GM04504 (cell line): Measurements from ENCODE around the gene RAB3GAP2.
"Not testable (repeated sequence)": the region's sequence is repeated elsewhere in the genome, so short reads cannot be mapped to it uniquely, and the experiment has no call there.

Source experiments
- DNase-seq: peaks from one replicate; pipeline ENCODE4 v3.0.0-alpha.2; 2012; ENCODE audit warnings: low read depth

Gene RAB3GAP2, protein sequence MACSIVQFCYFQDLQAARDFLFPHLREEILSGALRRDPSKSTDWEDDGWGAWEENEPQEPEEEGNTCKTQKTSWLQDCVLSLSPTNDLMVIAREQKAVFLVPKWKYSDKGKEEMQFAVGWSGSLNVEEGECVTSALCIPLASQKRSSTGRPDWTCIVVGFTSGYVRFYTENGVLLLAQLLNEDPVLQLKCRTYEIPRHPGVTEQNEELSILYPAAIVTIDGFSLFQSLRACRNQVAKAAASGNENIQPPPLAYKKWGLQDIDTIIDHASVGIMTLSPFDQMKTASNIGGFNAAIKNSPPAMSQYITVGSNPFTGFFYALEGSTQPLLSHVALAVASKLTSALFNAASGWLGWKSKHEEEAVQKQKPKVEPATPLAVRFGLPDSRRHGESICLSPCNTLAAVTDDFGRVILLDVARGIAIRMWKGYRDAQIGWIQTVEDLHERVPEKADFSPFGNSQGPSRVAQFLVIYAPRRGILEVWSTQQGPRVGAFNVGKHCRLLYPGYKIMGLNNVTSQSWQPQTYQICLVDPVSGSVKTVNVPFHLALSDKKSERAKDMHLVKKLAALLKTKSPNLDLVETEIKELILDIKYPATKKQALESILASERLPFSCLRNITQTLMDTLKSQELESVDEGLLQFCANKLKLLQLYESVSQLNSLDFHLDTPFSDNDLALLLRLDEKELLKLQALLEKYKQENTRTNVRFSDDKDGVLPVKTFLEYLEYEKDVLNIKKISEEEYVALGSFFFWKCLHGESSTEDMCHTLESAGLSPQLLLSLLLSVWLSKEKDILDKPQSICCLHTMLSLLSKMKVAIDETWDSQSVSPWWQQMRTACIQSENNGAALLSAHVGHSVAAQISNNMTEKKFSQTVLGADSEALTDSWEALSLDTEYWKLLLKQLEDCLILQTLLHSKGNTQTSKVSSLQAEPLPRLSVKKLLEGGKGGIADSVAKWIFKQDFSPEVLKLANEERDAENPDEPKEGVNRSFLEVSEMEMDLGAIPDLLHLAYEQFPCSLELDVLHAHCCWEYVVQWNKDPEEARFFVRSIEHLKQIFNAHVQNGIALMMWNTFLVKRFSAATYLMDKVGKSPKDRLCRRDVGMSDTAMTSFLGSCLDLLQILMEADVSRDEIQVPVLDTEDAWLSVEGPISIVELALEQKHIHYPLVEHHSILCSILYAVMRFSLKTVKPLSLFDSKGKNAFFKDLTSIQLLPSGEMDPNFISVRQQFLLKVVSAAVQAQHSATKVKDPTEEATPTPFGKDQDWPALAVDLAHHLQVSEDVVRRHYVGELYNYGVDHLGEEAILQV (N-terminal part only)

DNA sequence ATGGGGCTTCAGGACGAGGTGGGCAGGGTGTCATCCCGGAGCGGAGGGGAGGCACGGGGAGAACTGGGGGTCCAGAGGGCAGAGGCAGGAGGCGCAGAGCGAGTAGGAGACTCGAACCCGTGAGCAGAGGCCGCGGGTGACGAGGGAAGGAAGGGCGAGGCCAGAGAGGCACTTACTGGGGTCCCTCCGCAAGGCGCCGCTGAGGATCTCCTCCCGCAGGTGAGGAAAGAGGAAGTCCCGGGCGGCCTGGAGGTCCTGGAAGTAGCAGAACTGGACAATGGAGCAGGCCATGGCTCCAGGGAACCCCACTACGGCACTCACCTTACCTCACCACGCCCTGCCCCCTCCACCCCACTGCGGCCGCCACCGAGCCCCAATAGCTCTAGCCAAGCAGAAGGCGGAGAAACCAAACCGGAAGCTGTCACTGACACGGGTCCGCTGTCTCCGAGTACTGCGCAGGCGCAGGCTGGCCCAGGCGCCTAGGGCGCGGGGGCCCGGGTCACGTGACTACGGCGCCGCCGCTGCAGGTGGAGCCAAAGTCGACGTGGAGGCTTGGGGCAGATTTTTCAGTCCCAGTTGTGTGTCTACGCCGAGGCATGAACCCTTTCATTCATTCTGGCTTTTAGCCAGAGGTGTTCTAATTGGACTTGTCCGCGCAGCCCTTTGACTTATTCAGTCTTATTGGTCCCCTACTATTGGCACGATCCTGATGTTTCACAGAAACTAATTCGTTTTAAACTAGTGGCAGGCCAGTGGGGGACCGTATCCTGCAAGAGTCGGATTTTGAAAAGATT, at the start of gene RAB3GAP2:
Gene RAB3GAP2 (minus strand): TSS at position 407 of the 794 bp plus-strand sequence. CDS start 116 bp downstream, at position 291.
- DNase-seq: peak; percentile 83

DNA sequence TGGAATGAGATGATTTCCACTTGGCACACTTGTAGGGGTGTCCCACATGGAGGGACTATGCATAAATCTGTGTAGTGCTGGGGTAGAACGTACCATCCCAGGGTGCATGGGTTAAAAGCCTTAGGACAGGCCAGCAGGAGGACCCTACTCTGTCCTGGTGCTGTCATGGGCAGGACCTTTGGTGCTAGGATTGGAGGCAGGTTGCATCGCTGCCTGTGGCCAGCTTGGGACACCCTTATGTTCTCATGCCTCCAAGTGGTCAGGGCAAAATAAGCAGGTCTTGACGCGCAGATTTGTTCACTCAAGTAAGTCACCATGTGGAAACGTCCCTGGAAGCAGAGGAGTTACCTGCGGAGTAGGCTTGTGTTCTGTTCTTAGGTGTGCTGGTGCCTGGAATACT, 49.5 kb upstream of the RAB3GAP2 start:
- DNase-seq: no peak

DNA sequence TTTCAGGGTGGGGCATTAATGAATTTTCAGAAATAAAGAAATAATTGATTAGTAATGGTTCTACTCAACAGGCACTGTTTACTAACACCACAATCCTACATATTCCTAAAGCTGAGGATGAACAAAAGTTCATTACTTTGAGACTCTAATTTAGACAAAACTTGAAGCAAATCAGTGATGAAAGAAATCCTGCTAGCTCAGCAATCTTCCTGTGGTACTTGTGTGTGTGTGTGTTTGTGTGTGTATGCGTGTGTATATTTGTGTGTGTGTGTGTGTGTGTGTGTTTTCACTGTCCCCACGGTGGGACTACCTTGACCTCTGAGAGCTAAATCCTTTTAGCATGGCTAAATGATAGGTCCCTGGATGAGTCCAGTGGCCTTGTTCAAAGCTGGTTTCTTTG, 48.5 kb upstream of the RAB3GAP2 start:
- DNase-seq: no peak

DNA sequence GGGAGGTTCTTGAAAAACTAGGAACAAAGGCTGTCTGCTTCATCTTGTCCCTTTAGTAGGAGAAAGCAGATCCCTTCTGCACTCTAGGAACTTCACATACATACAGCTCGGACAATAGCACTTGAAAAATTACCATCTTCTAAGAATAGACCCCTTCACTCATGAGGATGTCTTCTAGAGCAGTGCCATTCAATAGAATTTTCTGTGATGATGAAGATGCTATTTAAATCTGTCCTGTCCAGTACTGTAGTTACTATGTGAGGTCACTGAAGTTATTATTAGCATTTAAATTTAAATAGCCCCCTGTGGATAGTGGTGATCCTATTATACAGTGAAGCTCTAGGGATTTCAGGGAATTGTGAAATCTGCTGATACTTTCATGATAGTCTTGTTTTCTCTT, 46.4 kb upstream of the RAB3GAP2 start:
- DNase-seq: no peak

DNA sequence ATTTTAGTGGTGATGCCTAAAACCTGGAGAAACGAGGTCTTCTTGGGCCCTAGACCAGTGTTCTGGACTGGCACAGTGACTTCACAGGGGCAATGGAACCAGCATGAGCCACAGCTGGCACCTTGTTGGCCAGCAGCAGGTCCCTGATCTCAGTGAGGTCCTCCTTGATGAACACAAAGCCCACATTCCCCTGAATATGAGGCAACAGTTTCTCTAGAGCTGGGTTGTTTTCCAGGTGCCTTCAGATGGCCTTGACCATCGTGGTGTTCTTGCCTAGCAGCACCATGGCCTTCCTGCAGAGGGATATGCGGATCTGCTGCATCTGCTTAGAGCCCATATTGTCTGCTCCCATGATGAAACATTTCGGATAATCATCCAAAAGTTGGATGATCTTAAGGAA, 44.9 kb upstream of the RAB3GAP2 start:
- no peak for DNase-seq

DNA sequence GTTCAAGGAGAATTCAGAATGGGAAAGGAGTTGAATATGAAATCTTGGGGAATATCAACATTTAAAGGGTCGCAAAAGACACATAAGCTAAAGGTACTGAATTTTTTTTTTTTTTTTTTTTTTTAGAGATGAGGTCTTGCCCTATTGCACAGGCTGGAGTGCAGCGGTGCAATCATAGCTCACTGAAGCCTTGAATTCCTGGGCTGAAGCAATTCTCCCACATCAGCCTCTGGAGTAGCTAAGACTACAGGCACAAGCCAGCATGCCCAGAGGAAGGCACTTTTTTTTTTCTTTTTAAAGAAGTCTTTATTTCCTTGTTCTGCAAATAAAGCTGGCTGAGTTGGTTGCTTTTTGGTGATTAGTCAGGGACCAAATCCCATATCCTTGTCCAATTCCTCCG, 44.1 kb upstream of the RAB3GAP2 start:
- no peak for DNase-seq

DNA sequence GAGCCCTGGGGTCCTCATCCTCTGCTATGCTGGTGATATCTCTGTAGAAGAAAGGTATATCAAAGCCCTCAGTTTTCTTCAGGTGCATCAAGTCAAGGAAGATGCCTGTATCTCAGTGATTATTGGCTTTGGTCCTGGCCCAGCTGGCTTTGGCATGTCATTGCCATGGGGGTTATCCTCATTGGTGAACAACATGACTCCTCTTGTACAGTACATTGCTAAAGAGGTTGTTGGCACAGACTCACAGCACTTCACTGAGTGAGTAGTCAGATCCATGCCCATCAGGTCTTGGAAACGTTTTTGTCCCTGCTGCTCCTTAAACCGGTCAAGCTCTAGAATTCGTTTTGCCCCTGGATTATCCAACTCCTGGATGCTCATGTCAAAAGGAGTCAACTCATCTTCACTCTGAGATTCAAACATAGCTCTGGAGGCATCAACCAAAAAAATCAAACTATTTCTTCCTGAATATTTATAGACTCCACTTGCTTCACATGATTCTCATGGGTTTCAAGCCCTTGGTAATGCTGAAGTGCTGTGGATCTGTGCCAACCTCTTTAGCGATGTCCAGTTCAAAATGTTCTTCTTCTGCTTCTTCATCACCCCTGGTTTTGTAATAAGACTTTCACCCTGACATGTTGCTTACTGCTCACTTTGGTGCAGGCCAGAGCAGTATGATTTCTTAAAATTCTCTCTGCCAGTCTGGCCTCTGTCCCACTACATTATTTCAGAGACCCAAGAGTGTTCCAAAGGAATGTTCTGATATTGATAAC, 43.0 kb upstream of the RAB3GAP2 start:
- DNase-seq: no peak

DNA sequence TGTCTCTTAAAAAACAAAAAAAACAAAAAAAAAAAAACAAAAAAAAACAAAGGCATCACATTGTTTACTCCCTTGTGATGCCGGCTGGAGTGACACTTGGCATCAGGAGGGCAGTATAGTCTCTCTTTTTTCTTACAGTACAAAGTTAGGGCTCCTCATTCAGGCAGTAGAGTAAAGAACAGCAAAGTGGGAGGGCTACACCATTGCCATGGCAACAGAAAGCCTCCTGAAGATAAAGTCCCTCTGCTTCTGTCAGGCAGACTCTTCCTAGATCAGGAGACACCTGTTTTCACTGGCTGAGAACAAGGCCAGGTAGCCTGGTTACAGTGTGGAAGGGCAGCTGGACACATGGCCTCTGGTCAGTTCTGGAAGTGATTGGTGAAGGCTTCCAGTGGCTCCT, 41.3 kb upstream of the RAB3GAP2 start:
- DNase-seq: no peak

DNA sequence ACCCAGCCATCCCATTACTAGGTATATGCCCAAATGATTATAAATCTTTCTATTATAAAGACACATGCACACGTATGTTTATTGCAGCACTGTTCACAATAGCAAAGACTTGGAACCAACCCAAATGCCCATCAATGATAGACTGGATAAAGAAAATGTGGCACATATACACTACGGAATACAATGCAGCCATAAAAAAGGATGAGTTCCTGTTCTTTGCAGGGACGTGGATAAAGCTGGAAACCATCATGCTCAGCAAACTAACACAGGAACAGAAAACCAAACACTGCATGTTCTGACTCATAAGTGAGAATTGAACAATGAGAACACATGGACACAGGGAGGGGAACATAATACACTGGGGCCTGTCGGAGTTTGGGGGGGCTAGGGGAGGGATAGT, 37.9 kb upstream of the RAB3GAP2 start:
- DNase-seq: not testable (repeated sequence)

DNA sequence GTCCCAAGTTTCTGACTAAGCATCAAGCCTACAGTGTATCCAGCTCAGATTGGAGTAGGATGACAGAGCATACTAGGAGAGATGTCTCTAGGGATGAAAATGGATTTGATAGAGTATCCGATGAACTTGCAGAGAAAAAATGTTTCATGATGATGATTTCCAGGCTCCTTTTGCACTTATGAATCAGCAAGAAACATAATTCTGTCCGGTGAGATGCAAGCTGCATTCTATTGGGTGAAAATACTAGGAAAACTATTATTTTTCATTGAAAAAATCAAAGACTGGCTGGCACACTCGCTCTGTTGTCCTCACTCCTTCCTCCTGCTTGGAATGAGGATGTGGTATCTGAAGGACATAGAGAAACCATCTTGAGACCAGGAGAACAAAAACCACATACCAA, 35.4 kb upstream of the RAB3GAP2 start:
- DNase-seq: no peak

DNA sequence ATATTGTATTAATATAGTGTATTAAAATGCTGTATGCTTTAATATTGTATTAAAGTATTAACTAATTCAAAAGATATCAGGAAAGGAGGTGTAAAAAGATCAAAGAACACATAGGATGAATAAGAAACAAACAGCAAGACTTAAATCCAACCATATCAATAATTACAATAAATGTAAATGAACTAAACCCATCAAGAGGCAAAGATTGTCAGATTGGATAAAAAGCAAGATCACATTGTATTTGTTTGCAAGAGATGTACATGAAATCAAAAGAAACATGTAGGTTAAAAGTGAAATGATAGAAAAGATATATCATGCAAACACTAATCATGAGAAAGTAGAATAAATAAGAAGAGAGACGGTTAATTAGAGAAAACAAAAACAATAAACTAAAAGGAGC, 34.1 kb upstream of the RAB3GAP2 start:
- DNase-seq: no peak

DNA sequence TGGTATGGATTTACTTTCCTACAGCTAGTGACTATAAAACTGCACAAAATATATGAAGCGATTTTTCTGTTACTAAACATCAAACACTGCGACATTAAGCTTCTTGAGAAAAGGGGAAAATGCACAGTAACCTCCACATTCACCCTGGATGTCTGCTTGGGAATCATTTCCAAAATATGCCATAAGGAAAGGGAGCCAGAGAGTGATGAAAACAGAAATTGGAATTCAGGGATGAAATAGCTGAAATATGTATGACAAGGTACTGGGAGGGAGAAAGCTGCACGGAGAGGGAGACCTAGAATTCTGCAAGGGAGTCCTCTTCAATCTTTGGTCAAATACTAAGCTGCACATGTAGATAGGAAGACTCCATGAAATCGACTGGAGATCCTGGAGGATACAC, 31.6 kb upstream of the RAB3GAP2 start:
- DNase-seq: no peak

DNA sequence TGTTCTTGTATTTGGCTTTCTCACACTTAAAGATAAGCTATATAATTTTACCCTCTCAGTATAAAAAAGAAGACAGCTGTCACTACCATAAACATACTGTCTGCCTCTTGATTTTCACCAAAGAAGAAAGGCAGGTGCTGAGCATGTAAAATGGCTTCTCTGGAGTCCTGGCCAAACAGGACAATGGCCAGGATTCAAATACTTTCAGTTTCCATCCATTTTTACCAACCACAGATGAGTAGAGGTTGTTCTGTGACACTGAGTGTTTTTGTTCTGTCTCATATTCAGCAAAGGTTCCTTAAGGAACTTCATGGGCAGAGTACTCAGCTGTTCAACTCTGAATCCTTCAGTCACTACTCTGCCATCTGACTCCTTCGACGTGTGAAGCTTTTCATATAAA, 29.4 kb upstream of the RAB3GAP2 start:
- no peak for DNase-seq

DNA sequence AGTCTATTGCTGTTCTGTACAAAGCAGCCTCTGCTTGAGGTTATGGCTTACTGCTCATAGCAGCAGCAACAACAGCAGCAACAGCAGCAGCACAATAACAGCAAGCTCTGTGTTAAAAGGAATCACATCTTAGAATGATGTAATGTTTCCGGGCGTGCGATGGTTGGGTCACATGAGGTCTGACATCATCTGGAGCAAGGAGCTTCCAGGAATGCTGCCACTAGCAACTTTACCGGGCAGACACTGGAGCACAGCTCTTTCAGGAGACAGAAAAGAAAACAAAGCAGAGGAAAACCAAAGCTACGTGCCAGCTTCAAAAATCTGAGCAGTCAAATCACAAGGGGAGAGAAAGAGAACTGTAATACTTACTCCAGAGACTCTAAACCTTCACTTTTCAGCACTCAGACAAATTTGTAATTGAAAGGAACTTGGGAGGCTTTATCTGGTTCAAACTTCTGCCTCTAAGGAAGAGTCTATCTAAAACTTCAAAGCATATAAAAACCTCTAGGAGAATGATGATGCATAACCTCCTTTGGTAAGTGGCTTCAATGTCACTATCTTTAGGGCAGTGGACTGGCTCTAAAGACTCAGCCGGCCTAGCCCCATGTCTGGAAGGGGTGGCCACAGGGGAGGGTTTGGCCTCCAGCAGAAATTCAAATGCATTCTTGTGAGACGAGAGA, 28.3 kb upstream of the RAB3GAP2 start:
- peak; percentile 71 for DNase-seq

DNA sequence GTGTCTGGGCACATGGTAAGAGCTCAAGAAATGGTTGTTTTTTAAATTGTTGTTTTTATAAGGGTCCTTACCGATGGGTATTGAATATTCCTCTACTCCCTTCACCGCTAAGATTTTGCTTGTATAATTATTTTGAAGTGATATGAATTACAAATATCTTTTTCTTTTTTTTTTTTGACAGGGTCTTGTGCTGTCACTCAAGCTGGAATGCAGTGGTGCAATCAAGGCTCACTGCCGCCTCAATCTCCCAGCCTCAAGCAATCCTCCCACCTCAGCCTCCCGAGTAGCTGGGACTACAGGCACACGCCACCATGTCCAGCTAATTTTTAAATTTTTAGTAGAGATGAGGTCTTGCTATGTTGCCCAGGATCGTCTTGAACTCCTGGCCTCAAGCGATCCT, 27.1 kb upstream of the RAB3GAP2 start:
- no peak for DNase-seq

DNA sequence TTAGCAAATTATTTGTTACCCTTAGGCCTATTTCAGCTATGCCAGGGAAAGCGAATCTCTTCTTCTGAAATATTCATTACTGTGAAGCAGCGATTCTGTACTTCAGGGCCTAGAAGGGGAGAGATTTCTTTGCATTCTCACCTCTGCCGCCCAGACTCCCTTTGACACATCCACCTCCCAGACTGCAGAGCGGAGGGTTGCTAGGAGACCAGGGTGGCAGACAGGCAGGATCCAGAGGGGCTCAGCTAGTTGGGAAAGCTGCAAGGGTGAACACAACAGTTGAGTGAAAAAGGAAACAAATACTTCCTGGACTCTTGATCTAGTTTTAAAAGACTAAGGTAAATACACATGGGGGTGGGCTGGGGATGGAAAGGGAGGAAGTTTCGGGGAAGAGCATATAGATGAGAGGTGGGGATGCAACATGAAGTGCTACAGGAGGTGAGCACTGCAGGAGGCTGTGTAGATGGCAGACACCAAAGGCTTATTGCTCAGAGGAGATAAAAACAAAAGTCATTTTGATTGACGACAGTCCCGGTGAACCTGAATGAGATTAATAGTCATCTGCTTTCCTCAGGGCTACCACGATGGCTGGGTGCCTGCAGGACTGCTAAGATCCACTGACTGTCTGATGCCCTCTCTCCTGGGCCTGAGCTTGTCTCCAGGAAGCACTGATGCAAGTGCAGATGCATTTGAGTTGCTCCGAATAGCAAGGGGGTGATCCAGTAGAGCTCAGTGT, 26.4 kb upstream of the RAB3GAP2 start:
- no peak for DNase-seq

DNA sequence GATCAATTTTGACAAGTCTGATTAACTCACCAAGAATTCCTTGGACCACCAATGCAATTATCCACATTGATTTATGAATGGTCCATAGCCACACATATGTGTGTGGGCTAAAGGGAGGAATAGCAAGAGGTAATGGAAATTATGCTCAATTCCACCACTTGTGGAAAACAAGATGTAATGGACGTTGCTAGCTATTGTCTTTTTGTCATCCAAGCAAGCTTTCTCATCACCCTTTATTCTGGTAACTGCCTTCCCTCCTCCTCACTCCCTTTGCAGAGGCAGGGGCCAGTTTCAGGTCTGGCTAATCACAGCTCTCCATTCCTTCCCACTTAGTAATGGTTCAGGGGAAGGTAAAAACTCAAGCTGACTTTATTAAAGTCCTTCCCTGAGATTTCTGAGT, 24.7 kb upstream of the RAB3GAP2 start:
- no peak for DNase-seq

DNA sequence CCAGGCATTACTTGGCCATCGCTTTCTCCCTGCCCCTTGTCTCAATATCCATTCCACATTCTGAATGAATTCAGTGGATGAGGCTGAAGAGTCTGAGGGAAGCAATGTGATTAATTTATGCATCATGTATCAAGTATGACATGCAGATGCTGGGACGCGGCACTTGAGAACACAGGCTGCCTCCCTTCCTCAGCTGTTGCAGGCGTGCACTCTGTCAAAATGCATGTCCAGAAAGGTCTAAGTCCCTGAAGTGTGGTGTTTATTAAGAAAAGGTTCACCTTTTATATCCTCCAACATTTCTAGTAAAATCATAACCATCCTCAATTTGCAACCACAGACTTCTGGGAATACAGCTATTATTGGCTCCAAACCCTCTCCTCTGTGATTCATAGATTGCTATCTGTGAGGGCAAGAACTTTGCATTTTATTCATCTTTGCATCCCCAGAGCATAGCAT, 22.6 kb upstream of the RAB3GAP2 start:
- no peak for DNase-seq

DNA sequence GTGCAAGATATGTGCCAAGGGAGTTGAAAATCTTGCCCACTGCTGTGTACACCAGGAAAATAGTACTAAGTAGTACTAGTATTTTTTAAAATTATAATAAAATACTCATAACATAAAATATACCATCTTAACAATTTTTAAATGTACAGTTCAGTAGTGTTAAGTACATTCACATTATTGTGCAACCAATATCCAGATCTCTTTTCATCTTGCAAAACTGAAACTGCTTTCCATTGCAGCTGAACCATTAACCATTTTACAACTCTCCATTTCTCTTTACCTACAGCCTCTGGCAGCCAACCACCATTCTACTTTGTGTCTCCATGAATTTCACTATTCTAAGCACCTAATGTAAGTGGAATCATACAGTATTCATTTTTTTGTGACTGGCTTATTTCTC, 19.3 kb upstream of the RAB3GAP2 start:
- no peak for DNase-seq
